HG03342 (cell line): ENCODE results near the gene ARHGAP8.

Experiments used
- ATAC-seq: cut with Tn5 transposase; IDR thresholded peaks from one replicate; pipeline ENCODE4 v1.9.1; 2021; ENCODE audit warnings: mild to moderate bottlenecking, moderate library complexity; ENCODE audit not compliant: unreplicated experiment

The ARHGAP8 gene

DNA sequence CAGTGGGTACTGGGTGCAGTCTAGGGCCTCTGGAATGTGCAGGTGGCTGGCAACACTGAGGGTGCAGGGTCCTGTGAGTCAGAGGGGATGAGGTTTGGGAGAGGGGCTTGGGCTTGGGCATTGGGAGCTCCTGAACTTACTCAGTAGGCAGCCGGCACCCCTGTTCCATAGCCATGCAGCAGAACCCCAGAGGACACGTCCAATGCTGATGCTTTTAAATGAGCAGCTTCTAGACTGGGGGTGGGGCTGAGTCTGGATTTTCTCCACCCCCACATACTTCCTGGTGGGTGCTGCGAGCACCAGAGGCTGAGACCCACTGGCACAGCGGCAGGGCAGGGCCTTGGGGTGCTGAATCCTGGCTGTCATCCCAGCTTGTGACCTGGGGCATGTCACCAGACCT lies 71.4 kb downstream of the ARHGAP8 start:
- ATAC-seq, result no peak

DNA sequence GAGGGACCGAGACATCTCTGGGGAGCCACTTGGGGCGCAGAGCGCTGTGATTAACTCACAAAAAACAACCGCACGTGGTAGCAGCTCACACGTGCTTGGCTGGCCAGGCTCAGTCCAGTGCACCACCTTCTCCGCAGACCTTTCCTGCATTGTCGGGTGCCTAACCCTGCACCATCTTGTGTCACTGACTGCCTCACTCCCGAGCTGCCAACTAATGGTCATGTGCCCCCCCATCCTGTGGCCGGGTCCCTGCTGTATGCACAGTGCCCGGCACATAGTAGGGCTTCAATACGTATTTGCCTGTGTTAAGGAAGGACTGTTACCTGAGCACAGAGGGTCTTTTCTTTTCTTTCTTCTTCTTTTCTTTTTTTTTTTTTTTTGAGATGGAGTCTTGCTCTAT lies 71.9 kb downstream of the ARHGAP8 start:
- ATAC-seq, result no peak

DNA sequence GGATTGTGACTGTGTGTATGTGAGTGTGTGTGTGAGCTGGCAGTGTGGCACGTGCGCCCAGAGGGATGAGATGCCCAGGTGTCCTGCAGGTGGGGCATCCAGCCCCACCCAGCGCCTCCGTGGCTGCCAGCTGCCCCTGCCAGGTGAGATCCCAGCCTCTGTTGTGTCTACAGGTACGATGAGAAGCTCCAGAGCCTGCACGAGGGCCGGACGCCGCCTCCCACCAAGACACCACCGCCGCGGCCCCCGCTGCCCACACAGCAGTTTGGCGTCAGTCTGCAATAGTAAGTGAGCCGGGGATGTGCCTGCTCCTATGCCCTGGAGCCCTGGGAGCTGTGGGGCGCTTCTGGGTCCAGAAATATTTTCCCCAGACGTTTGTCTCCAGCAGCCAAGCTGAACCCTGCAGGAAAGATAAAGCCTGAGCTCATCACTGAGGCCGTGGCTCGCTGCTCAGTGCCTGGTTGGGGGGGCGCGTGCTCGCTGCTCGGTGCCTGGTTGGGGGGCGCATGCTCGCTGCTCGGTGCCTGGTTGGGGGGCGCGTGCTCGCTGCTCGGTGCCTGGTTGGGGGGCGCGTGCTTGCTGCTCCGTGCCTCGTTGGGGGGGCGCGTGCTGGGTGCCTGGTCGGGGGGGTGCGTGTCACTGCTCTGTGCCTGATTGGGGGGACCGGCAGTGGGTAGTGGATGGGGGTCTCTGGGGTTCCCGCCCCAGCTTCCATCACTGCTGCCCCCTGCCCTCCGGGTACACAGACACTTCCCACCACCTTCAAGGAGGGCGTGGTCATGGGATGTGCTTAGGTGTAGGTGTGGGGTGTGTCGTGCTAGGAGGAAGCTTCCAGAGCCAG lies 73.2 kb downstream of the ARHGAP8 start:
- ATAC-seq, result no peak

DNA sequence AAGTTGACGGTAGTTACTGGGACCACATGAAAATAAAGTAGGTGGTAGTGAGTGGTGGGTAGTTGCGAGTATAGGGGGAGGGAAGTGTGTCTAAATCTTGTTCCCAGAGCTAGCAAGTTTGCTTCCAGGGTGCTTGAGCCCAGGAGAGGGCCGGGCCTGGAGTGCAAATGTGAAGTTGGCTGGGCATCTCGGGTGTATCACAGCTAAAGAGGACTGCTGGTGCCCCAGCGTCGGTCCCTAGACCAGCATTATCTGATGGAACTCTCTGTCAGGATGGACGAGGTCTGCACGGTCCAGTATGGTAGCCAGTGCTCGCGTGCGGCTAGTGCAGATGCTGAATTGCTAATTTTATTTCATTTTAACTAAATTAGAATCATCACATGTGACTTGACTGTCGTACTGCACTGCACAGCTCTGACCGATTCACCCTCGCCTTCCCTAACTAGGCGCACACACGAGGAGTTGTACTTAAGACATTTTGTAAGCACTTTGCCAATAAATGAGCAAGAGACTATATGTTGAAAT lies 75.4 kb downstream of the ARHGAP8 start:
- ATAC-seq, result no peak

DNA sequence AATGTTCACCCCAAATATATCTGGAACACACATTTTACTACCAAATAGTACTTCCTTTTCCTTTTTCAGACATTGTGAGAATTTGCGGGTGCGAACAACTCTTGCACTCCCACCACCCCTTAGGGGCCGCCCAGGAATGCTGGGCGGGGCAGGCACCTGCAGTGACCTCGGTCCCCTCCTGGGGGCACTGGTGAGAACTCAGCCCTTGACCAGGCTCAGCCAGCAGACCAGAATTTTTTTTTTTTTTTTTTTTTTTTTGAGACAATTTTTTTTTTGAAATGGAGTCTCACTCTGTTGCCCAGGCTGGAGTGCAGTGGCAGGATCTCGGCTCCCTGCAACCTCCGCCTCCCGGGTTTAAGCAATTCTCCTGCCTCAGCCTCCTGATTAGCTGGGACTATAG lies 75.8 kb downstream of the ARHGAP8 start:
- ATAC-seq, result no peak

DNA sequence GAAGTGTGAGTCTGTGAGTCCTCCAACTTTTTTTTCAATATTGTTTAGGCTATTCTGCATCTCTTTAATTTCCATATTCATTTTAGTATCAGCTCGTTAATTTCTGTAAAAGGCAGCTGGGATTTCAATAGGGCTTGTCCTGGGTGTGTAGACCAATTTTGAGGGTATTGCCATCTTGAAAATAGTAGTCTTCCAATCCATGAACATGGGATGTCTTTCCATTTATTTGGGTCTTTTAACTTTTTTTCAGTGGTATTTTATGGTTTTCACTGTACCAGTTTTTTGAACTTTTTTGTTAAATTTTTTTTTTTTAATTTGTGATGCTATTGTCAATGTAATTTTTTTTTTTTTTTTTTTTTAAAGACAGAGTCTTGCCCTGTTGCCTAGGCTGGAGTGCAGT lies 79.5 kb downstream of the ARHGAP8 start:
- no peak for ATAC-seq

DNA sequence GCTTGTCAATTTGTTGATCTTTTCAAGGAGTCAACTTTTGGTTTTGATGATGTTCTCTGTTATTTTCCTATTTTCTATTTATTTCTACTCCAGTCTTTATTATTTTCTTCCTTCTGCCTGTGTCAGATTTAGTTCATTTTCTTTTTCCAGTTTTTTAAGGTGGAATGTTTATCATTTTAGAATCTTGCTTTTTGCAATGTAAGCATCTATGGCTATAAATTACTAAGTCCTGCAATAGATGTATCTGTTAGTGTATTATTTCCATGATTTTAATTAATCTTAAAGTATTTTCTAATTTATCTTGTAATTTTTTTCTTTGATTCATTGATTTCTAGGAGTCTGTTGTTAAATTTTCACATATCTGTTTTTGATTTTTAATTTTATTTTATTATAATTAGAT lies 81.7 kb downstream of the ARHGAP8 start:
- no peak for ATAC-seq

DNA sequence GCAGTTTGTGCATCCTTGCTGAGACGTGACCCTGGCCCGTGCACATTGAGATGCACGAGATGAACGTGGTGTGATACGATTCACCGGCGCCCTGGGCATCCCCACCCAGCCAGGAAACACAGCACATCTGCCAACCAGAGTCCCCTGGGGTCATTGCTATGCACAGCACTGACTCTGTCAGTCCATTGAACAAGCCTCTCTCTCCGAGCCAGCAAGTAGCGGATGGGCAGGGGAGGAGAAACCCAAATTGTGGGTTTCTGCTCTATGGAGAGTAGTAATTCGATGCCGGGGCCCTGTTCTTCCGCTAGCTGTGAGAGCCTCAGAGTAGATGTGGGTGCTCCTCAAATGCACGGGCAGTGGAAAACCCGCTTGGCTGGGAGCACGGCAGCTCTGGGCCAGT lies 85.1 kb downstream of the ARHGAP8 start:
- ATAC-seq, result no peak

DNA sequence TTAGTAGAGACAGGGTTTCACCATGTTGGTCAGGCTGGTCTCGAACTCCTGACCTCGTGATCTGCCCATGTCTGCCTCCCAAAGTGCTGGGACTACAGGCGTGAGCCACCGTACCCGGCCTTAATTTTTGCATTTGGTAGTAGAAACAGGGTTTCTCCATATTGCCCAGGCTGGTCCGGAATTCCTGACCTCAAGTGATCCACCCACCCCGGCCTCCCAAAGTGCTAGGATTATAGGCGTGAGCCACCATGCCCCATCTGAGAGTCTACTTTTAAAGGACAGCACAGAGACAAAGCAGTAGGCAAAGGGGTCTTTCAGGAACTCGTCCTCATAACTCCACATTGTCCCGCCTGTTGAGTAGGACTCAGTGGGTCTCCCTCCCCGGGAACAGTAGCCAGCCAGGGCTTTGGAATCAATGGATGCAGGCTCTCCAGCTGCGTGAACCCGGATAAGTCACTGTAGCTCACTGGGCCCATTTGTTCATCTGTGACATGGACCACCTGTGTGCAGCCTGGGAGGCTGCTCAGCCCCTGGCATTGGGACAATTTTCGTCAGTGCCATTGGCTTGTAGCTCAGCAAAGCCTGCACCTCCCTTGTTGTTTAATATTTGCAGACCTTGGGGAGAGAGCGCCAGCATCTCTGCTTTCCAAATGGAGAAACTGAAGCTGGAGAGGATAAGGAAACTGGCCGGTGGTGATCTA lies 86.1 kb downstream of the ARHGAP8 start:
- ATAC-seq, result no peak

DNA sequence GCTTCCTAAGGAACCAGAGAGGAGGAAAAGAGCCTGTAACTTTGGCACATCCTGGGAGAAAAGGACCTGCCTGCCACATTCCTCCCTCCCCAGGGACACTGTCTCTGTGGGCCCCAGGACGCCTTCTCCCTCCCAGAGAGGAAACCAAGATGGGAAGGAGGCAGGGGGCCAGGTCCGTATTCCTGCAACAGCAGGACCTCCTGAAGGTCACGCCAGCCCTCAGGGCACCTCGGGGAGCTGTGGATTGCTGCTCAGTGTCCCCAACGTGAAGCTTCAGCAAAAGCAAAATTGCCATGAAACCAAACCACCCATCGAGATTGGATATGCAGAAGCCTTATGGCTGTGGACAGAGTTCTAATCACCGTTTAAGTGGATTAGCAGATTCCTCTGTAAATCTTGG lies 86.7 kb downstream of the ARHGAP8 start:
- ATAC-seq, result no peak

DNA sequence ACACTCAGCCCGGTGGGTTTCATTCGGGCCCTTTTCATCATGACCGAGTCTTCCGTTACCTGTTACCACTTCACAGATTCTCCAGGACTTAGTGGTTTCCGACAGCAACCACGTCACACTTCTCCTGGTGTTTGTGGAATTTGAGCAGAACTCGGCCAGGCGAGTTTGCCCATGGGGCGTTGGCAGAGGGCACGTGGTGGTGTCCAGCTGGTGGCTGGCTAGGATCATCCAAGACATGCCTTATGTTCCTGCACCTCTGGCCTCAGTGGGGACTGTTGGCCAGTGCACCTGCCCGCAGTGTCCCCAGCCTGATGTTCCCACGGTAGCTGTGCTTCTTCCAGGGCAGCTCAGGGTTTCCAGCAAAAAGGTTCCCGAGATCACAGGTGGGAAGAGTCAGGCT lies 87.3 kb downstream of the ARHGAP8 start:
- ATAC-seq, result no peak

DNA sequence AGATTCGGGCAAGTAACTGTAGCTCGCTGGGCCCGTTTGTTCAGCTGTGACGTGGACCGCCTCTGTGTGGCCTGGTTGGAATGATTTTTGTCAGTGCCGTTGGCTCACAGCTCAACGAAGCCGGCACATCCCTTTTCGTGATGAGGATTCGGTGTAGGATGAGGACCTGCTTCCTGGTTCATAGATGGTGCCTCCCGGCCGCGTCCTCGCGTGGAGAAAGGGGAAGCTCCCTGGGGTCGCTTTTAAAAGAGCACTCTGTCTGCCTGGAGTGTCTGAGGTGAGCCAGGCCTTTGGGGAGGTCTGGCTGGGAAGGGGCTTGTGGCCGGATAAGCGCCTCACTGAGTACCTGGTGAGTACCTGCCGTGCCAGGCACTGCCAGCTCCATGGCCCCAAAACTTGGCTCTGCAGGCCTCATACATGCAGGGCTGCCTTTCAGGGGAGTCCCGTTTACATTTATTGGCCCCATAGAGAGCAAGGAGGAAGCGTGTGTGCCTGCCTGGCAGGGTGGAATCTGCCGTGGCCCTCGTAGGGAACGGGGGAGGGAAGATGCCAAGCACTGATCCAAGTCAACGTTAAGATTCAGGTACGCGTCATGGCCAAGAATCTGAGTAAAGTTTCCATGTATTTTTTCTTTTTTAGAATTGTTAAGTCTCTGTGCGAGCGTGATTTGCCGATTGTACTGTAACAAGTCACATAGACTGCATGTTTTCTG lies 88.4 kb downstream of the ARHGAP8 start:
- ATAC-seq, result no peak

DNA sequence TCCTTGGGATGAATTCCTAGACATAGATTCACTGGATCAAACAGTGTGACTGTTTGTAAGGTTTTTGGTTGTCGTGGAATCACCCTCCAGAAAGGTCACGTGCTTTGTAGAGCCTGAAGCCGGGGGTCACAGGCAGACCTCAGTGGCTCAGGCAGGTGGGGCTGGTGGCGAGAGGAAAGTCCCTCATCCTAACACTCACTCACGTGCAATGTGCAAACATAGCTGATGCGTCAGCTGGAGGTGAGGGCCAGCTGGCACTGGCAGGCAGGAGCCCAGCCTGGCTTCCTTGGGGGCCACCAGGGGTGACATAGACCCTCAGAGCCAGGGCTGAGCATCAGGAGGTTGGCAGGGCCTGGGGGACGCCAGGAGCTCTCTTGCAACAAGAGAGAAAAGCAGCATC lies 90.0 kb downstream of the ARHGAP8 start:
- ATAC-seq, result no peak

DNA sequence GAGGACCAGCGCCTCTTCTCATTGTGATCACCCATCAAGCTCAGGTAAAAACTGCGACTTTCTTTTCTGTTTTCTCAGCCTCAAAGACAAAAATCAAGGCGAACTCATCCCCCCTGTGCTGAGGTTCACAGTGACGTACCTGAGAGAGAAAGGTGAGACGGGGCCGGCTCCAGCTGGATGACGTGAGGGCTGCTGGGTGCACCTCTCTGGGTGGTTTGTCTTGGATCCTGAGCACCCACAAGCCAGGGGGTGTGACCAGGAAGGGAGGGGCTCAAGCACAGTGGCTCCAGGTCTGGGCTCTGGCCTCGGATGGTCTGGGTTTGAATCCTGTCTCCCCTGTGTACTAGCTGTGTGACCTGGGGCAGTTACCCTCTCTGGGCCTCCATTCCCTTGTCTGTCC lies 92.8 kb downstream of the ARHGAP8 start:
- ATAC-seq, result no peak

DNA sequence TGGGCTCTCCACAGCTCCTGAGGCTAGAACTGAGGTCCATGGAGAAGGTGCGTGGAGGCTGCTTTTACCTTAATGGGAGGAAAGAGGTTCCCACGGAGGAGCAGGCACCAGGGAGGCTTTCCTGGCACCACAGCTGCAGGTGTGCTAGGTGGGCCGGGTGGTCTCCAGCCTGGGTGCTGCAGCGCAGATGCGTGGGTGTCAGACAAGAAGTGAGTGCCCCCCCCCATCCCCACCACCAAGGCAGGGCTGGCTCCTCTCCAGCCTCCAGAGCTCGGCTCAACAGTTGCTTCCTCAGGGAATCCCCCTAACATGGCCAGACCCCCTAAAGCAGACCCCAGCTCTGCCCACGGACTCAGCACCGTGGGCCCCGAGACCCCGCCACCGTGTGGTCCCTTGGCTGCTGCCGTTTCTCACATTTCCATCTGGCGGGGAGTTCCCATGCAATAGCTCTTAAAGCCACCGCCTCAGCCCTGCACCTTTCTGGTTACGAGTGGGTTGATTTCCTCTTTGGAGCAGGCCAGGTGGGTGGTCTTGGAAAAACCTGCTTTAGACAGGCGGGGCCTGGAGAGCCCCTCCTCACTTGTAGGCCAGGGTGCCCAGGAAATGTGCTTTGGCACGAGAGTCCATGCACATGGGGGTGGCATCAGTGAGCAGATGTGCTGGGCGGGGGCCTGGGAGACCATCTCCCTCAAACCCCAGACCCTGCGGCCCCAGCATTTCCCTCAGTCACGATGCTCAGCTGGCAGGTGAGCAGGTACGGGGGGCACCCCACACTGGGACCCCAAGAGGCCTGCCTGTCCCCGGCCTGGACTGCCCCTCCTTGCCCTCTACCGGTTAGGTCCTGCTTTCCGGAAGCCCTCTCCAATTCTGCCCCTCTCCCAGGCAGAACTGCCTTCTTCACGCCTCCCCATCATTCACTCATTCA lies 93.7 kb downstream of the ARHGAP8 start:
- no peak for ATAC-seq

DNA sequence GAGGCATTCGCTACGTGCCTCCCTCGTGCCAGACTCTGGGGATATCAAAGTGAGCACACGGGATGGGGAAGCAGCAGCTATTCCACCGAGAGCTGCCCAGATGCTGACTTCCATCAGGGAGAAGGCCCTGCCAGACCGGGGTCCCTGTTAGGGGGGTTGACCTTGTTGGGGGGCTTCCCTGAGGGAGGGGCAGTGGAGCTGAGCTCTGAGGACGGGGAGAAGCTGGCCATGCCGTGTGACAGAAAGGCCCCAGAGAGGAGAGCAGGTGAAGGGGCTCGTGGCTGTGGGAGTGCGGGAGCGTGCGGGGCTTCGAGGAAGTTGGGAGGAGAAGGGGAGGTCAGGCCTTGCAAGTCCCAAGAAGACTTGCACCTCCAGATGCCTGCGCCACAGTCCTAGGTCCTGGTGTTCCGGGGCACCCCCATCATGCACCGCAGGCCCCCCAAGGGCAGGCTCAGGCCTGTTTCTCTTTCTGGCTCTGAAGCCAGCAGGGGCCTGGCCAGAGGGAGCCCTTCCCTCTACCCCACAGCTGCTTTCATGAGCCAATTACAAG lies 94.4 kb downstream of the ARHGAP8 start:
- ATAC-seq, result no peak

DNA sequence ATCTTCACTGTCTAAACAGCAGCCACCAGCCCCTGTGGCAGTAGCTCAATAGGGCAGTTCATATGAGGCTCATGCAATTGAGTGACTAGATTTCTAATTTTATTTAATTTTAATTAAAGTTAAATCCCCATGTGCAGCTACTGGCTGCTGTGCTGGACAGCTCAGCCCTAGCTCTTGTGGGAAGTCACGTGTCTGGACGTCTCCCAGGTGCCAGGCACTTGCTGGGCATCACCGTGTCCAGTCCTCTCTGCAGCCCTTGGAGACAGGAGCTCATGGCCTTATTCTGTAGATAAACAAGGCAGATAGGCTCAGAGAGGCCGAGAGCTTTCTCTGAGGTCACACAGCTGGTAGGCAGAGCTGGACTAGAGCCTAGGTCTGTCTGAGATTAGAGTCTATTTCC lies 95.0 kb downstream of the ARHGAP8 start:
- no peak for ATAC-seq

DNA sequence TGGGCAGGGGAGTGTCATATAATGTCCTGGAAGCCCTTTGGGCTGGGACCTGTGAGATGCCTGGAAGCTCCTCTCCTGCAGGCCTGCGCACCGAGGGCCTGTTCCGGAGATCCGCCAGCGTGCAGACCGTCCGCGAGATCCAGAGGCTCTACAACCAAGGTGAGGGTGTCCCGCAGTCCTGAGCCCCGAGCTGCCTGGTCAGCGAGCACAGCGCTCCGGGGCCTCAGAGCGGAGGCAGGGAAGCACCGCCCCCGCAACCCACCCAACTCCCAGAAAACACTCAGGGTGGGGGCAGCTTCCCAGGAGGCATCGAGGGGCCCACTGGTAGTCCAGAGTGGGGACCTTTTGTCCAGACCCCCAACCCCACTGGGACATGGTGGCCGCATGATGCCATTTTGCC lies 95.5 kb downstream of the ARHGAP8 start:
- ATAC-seq, result no peak

DNA sequence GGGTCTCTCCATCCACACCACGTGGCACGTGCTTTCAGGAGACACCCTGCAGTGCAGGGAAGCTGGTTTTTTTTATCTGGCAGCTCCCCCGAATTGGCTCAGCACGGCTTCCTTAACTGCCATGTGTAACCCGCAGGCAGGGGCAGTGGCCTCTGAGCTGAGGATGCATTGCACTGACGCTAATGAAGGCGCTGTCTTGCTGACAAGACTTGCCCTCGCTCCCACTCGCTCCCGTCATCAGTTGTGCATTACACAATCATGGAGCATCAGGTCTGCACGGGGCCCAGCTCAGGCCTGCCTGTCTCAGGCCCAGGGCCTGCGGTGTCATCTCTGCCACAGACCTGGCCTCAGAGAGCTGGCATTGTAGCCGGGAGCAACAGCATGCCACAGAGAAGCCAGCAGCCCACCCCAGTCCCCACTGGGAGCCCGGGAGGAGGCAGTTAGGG lies 95.9 kb downstream of the ARHGAP8 start:
- ATAC-seq, result no peak

DNA sequence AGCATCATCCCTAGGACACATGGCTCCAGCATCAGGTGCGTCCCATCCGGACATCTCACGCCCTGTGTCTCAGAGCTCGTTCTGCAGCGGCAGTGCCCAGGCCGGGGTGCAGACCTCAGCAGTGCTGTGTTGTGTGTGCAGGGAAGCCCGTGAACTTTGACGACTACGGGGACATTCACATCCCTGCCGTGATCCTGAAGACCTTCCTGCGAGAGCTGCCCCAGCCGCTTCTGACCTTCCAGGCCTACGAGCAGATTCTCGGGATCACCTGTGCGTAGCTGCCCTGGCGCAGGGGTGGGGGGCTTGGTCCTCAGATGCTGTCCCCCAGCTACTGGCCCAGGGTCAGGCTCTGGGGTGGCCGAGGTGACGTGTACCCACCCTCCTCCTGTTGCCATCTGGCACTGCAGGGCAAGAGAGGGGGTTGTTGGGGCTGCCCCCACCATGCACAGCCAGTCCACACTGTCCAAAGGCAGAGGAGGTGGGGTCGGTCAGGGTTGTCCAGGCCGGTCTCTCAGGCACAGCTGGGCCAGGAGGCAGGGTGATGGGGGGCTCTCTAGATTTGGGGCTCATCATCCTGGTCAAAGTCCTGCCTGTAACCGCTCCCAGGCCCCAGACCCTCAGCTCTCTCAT lies 96.5 kb downstream of the ARHGAP8 start:
- no peak for ATAC-seq
